HG03135 (cell line): ENCODE results near the gene C16orf92.
"Not testable (repeated sequence)": the region's sequence is repeated elsewhere in the genome, so short reads cannot be mapped to it uniquely, and the experiment has no call there.

ENCODE experiments used
- ATAC-seq: cut with Tn5 transposase; IDR thresholded peaks from one replicate; pipeline ENCODE4 v1.9.1; 2021; ENCODE audit warnings: mild to moderate bottlenecking, moderate library complexity; ENCODE audit not compliant: unreplicated experiment

Gene C16orf92

DNA sequence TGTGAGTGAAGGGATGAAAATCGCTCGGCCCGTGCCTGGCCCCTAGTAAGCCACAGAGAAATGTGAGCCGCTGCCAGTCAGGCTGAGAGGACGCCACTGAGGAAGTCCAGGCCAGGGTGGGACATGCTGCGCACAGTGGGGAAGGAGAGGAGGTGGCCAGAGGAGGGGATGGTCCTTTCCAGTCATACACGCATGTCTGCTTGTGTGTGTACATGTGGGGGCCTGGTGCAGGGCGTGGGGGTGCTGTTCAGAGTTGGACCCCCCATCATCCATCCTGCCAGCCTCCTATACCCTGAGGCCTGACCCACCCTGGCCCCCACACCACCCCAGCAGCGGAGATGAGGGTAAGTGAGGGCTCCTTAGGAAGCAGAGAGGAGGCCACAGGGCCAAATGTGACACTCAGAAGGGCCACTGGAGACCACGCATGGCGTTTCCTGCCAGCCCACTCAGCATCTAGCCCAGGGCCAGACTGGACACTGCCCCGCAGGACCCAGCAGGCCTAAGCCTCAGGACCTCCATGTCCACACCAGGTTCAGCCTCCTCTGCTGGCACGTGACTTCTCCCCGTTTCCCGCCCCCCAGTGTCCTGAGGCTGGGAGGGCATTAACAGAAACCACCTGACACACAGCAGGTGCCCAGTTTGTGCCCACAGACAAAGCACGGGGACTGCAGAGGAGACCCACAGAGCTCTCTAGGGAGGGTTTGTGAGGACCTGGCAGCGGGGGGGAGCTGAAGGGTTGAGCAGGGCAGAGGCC lies 19.2 kb upstream of the C16orf92 start:
- no peak for ATAC-seq

DNA sequence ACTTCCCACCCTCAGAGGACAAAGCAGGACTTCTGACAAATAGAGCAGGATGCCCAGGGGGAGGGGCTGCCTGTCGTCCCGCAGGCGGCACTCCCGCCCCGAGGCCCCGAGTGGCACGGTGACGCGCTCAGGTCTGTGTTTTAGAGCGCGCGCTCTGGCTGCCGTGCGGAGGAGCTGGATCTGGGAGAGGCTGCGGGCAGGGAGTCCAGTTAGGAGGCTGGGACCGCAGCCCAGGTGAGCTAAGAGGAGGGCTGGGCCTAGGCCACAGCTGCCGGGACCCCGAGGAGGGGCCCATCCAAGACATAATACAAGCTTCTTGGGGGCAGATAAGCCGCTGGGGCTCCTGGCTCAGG lies 18.6 kb upstream of the C16orf92 start:
- no peak for ATAC-seq

DNA sequence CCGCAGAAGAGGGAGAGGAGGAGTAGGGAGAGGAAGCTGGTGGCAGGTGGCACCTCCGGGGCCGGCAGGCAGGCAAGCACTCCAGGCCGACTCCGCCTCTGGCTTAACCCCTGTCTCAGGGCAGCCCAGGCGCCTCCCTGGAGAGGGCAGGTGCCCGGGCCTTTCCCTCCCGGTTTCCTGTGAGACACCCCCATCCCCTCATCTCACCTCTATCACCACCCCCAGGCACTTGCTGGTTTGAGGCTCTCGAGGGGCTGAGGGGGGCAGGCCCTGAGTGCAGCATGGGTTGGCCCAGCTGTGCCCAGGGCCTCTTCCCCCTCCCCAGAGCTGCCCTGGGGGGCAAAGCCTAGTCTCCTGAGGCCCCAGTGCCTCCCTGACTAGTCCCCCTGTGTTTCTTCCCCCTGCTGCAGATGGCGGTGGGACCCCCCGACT lies 18.2 kb upstream of the C16orf92 start:
- ATAC-seq = no peak

DNA sequence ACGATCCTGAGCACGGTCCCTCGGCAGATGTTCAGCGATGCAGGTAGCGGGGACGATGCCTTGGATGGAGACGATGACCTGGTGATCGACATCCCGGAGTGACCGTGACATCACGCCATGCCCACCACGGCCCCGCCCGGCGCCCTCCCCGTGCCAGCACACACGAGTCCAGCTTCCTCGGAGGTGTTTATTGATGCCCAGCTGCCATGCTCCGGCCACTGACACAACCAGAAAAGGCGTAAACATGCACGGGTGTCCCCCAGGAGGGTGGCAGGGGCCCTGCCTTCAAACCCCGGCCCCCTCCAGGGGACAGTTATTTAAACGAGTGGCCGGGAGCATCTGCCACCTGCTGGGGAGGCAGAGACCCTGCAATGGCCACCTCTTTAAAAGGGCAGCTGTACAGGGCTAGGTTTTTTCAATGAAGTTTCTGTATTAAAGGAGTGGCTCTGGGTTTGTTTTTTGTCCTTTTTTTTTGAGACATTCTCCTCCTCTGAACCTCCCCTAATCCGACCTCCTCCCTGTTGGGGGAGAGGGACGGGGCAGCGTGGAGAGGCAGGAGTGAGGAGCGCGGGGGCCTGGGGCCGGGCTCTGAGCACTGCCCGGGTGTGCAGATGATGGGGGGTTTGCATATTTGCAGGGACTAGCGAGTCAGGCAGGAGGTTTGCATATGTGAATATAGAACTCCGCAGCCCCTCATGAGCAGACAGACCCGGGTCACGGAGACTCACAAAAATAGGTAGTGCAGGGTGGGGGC lies 17.5 kb upstream of the C16orf92 start:
- ATAC-seq = no peak

DNA sequence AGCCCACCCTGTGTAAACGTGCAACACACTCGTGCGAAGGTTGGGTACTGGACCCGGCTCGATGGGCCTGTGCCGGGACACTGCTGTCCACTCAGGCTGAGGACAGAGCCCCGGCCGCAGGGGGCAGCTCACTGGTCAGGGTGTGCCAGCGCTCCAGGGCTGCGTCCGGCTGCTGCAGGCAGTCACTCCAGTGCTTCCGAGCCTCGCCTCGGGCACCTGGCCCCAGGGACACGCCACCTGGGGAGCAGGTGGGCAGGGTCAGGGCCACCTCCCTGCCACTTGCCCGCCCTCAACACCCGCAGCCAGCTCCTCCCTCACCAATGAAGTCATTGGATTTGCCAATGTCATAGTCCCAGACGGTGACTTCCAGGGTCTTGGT lies 16.9 kb upstream of the C16orf92 start:
- no peak for ATAC-seq

DNA sequence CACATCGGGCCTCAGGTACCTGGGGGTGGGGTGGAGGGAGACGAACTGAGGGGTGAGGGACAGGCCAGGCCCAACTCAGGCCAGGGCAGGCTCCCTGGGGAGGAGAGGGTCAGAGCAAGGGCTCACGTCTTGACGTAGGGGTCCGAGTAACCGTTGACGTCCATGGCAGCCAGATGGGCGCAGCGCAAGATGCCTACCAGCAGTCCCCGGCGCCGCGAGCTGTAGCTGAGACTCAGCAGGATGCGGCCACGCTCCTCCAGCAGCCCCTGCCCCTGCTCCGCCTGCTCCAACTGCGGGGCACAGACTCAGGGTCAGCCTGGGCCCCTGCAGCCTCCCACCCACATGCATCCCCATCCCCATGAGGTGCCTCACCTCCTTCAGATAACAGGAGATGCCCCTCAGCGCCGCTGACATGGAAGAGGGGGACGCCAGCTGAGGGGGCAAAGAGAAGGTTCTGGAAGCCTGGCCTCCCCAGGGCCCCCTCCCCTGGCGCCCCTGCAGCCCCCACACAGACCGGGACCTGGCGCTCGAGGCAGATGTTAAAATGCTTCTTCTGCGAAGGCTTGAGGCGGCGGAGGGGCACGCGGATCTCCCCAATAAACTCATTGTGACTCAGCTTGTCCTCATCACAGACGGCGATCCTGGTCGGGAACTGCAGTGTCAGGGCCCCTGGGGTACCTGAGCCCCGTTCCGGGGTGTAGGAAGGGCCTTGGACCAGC lies 16.2 kb upstream of the C16orf92 start:
- no peak for ATAC-seq

DNA sequence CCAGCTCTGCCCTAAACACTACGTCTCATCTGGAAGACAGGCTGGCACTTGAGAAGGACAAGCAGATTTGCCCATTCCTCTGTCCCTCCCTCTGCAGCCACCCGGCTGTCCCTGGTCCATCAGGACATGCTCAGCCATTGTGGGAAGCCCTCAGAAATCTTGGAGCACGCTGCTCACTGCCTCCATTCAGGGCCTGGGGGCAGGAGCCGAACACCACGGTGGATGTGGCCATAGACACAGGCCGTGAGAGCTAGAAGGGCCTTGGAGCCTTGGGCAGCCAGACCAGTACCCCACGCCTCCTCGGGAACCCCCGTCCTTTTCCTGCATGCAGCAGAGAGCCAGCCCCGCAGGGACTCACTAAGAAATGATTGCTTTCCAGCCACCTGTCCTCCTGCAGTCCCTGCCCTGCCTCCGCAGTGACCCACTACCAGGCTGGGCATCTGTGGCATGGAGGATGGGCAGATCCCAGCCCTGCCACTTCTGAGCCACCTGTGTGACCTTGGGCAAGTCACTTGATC lies 15.6 kb upstream of the C16orf92 start:
- ATAC-seq = no peak

DNA sequence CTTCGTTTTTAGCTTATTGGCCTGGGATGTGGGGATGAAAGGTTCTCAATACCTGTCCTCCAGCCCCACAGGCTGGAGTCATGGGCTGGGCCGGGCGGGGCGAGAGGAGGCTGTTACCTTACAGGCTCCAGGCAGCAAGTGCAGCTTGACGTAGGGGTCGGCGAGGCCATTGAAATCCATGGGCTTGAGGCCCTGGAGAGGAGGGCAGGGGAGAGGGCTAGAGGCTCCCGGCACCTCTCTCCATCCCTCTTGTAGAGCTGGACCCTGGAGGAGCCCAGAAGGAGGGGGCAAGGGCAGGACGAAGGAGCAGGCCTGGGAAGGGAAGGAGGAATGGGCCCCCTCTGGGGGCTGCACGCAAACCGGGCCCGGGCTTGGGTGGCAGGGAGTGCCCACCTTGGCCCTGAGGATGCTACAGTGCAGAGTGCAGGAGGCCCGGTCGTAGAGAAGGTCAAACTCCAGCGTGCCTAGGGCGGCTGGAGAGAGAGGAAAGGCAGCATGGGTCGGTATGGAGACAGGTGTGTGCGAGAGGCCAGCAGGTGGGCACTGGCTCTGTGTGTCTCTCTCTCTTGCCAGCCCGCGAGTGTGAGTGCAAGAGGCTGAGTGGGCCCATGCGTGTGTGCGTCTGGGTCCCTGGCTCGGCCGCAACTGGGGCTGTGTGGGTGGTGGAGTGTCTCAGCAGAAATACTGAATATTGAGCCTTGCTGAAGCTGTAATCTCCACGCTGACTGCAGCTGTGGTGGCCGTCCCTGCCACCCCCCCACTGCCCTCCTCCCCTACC lies 13.7 kb upstream of the C16orf92 start:
- ATAC-seq = no peak

DNA sequence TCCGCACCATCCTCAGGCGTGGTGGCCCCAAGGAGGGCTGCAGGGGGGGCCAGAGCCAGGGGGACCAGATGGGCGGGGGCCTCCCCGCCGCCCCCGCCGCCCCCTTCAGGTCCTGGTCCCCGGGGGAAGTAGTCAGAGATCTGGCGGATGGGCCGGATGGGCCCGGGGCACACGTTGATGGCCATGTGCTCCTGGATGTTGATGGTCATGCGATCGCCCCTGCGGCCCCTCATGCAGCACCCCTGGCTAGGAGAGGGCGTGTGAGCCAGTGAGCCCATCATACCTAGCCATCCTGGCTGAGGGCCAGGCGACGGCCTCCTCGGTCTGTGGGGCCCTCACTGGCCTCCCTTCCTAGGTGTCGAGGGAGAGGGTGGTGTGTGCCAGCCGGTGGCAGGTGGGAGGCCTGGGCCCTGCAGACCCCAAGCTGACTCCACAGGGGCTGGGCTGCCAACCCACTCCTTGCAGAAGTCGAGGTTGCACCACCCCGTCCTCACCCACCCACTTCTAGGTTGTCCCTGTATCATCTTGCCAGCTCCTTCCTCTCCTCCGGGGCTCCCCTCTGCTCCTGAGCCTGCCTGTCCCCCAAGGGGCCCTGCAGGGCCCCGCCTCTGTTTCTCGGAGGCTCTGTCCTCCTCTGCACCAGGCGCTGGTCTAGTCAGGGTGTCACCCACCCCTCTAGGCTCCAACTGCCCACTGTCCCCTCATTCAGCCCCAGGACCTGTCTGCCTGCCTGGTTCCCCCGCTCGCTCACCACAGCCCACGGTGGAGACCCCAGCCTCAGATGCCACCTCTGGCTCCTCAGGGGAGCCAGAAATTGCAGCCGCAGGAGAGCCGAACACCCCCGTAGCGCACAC lies 12.8 kb upstream of the C16orf92 start:
- ATAC-seq = no peak

DNA sequence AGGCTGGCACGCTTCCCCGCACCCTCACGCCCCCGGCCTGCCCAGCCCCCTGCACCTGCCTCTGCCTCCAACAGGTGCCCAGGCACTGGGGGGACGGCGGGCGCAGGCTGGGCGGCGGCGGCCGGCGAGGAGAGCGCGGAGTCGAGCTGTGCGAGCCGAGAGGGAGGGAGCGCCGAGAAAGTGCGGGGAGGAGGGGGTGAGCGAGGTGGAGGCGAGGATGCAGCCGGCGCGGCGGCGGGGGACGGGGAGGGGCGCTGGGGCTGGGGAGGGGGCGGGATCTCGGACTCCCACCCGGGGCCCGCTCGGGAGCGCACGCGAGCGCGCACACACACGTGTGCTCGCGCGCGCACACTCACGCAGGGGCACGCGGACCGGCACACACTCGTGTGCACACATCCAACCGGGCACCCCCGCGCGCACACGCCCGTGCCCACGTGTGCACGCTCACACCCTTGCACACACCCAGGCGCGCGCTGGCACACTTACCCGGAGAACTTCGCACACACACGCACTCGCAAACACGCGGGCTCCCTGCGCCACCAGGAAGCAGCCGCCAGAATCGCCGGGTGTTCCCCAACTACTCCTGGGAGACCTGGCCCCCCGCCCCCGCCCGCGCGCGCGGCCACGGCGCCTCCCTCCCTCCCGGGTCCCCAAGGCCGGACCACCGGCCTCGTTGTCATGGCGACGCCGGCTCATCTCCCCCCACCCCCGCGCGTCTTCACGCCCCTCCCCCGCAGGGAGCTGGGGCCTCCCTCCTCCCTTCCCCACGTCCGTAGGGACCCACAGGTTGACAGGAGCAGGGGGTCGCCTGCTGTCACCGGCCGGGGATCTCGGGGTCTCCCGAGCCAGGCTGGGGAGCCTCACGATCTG lies 11.9 kb upstream of the C16orf92 start, which contains the start of gene DOC2A:
DOC2A (minus strand) TSS at position 184 of the 870 bp plus-strand sequence. CDS start 805 bp downstream, outside the sequence.
- ATAC-seq = no peak

DNA sequence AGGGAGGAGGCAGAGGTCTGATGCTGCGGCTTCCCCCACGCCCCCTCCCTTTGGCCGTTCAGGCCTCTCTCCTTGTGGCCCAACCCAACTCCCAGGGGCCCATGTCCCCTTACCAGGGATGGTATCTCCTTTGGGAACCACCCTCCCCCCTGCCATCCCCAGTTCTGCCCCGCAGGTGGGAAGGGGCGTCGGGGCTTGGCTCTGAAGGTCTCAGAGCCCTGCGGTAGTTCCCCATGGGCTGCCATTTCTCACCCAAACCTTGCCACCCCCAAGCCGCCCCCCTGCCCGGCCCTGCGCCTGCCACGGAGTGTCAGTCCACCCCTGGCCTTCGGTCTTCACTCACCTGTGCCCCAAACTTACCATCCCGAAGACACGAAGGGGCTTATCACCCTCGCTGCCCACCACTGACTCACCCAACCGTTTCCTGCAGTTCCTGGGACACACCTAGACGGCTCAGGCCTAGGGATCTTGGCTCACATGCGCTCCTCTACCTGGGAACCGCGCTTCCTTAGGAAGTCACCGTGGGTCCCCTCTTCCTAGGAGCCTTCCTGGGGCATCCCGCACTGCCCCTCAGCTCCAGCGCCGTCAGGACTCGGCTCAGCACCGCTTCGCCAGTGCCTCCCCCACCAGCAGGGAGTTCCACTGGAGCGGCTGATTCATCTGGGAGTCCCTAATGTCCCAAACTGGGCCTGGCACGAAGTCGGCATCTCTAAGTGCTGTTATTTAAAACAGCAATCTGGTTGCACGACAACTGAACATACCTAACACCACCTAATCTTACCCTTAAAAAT lies 11.1 kb upstream of the C16orf92 start:
- ATAC-seq = no peak

DNA sequence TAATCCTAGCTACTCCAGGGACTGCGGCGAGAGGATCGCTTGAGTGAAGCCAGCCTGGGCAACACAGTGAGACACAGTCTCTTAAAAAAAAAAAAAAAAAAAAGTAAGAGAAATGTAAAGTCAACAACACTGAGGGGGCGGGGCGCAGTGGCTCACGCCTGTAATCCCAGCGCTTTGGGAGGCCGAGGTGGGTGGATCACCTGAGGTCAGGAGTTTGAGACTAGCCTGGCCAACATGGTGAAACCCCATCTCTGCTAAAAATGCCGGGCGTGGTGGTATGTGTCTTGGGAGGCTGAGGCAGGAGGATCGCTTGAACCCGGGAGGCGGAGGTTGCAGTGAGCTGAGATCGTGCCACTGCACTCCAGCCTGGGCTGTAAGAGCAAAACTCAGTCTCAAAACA lies 10.4 kb upstream of the C16orf92 start:
- not testable (repeated sequence) for ATAC-seq

DNA sequence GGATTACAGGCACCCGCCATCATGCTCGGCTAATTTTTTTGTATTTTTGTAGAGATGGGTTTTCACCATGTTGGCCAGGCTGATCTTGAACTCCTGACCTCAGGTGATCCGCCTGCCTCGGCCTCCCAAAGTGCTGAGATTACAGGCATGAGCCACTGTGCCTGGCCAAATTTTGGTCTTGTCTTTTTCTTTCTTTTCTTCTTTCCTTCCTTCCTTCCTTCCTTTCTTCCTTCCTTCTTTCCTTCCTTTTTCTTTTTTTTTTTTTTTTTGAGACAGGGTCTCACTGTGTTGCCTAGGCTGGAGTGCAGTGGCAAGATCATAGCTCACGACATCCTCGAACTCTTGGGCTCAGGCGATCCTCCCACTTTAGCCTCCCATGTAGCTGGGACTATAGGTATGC lies 7.5 kb upstream of the C16orf92 start:
- not testable (repeated sequence) for ATAC-seq

DNA sequence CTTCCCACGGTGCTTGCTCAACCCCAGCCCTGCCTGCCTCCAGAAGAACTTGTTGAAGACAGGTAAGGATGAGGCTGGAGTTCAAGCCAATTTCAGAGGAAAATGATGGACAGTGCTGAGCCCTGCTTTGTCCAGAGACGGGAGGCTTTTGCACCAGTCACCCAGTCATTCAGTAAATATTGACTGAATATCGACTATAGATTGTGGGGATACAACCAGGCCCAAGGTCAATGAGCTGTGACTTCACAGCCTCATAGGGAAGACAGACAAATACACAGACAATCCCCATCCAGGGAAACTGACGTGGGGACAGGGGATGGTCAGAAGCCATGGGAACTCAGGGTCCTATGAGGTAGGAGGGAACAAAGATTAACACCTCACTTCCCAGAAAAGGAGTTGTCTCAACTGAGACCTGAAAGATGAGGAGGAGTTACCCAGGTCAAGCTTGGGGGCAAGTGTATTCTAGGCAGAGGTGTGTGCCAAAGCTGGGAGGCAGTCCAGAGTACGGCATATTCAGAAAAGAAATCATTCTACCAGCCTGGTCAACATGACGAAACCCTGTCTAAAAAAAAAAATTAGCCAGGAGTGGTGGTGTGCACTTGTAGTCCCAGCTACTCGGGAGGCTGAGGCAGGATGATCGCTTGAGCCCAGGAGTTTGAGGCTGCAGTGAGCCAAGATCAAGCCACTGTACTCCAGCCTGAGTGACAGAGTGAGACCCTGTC lies 6.3 kb upstream of the C16orf92 start:
- no peak for ATAC-seq

DNA sequence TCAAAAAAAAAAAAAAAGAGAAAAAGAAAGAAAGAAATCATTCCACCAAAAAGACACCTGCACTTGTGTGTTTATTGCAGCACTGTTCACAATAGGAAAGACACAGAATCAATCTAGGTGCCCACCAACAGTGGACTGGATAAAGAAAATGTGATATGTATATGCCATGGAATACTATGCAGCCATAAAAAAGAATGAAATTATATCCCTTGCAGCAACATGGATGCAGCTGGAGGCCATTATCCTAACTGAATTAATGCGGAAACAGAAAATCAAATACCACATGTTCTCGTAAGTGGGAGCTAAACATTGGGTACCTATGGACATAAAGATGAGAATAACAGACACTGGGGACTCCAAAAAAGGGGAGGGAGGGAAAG lies 5.7 kb upstream of the C16orf92 start:
- ATAC-seq = no peak

DNA sequence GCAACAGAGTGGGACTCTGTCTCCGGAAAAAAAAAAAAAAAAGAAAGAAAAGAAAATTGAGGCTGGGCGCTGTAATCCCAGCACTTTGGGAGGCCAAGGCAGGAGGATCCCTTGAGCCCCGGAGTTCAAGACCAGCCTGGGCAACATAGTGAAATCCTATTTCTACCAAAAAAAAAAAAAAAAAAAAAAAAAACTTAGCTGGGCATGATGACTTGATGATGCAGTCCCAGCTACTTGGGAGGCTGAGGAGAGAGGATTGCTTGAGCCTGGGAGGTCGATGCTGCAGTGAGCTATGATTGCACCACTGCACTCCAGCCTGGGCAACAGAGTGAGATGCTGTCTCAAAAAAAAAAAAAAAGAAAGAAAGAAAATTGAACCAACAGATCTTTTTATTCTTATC lies 5.1 kb upstream of the C16orf92 start:
- not testable (repeated sequence) for ATAC-seq

DNA sequence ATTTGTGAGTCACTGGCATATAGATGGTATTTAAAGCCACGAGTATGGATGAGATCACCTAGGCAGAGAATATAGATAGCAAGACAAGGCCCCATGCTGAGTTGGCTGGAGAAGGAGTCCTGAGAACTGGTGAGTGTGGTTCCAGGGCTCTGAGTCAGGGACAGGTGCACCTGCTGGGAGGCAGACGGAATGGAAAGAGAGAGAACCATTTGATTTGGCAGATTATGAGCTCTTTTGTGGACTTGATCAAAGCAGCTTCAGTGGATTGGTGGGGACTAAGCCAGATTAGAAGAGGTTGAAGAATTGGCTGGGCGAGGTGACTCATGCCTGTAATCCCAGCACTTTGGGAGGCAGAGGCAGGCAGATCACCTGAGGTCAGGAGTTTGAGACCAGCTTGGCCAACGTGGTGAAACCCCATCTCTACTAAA lies 4.3 kb upstream of the C16orf92 start:
- no peak for ATAC-seq
